ENCODE measurements around the gene ATRN. TPM values are rescaled to one million over a fixed set of nuclear protein-coding genes. Genes with fewer than 3 reads are reported as not detected.

The ATRN gene
- total and polyA plus RNA-seq, 2 donors (not counting 1 experiment from before 2014, with no cell fraction given): 5.8 to 19.5 TPM

DNA sequence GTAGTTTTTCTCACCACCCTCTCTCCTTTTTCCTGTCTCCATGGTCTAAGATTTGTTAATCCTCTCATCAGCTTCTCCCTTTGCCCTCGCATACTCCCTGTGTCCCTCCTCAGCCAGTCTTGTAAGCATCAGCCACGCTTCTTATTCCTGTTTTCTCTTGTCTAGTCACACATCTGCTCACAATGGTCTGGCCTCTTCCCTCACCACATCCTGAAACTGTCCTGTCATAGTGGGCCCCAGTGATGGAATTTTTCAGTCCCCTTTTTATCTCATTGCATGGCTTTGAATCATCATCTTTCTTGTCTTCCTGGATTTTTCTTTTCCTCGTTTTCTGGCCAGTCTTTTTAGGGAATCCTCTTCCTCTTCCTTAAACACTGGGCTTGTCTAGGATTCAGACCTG is 135.2 kb downstream of the ATRN start:
- 57% methylated on average over 3 of the region's 3 CpGs for WGBS (ENCODE audit: insufficient coverage)
- no peak overlapping the region for H3K9ac ChIP-seq (ENCODE audit: low read length)

DNA sequence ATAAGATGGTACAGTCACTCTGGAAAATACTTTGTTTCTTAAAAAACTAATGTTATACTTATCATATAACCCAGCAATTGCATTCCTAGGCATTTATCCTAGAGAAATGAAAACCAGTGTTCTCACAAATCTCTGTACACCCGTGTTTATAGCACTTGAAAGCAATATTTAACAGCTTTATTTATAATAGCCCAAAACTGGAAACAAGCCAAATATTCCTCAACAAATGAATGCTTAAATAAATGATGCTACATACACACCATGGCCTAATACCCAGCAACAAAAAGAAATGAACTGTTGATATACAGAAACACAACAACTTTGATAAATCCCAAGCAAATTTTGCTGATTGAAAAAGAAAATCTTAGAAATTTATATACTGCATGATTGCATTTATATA is 141.1 kb downstream of the ATRN start:
- Histone ChIP-seq H3K79me2 (ENCODE audit: control insufficient read depth, insufficient read depth, low read length) (no peaks in the 10 kb centered on the region), H3K4me1 (ENCODE audit: control insufficient read depth in 2 of 2, insufficient read depth in 2 of 2, low read length in 2 of 2) (no peaks in the 10 kb centered on the region), H3K27me3 (replicated peaks in 1 of 4; ENCODE audit: control extremely low read depth in 1 of 4, control insufficient read depth in 3 of 4, insufficient read depth in 4 of 4, low read length in 3 of 4) (no peaks in the 10 kb centered on the region), H4K20me1 (ENCODE audit: control insufficient read depth, insufficient read depth, low read length, poor library complexity, severe bottlenecking) (no peaks in the 10 kb centered on the region), H3K27ac (ENCODE audit: low read length in 2 of 2) (no peak overlapping the region), H3K9me3 (ENCODE audit: control extremely low read depth in 1 of 3, control insufficient read depth in 2 of 3, insufficient read depth in 1 of 3, low read length in 2 of 3) (no peaks in the 10 kb centered on the region), H3K4me3 (ENCODE audit: control extremely low read depth in 1 of 5, extremely low read depth in 1 of 5, insufficient read depth in 1 of 5, low read depth in 2 of 5, low read length in 4 of 5) (no peak overlapping the region), H2AFZ (ENCODE audit: insufficient read depth, low read depth, low read length, poor library complexity, severe bottlenecking) (no peak overlapping the region), H3K4me2 (replicated peaks; ENCODE audit: low read depth, low read length, poor library complexity, severe bottlenecking) (no peak overlapping the region), H3K9ac (ENCODE audit: low read length) (no peak overlapping the region), H3K36me3 (replicated peaks in 1 of 2; ENCODE audit: control extremely low read depth in 1 of 2, control insufficient read depth in 1 of 2, extremely low read depth in 1 of 2, insufficient read depth in 2 of 2, low read length in 1 of 2) (peaks cover 1 to 4% of the 10 kb centered on the region in 2 experiments)
- 100% methylated on average over 1 of the region's 1 CpG for WGBS (ENCODE audit: insufficient coverage)
- no peak for DNase-seq
- ATAC-seq (ENCODE audit: low read depth): no peak
- ChIA-PET CTCF (no interaction called here), POLR2A (no interaction called here)
- H3K27ac Mint-ChIP-seq: no peak overlapping the region
- H3K4me3 Mint-ChIP-seq: no peak overlapping the region
- no peaks in the 10 kb centered on the region for H3K27me3 Mint-ChIP-seq
- intact Hi-C loops (cut with micrococcal nuclease): no loop called here
- TF ChIP-seq EZH2 (IDR thresholded peaks at IDR 0.05; ENCODE audit: borderline replicate concordance, insufficient read depth, low read depth, low read length, poor library complexity, severe bottlenecking) (no peak), CTCF (IDR thresholded peaks at IDR 0.05) (no peak)
- H3K9me3 Mint-ChIP-seq (ENCODE audit: insufficient read depth): no peaks in the 10 kb centered on the region
- peaks cover 5% of the 10 kb centered on the region for H3K4me1 Mint-ChIP-seq

More for the DNA sequence above, 135.2 kb downstream of the ATRN start:
- POLR2A ChIA-PET: no interaction called here
- no peak overlapping the region for H3K4me3 Mint-ChIP-seq
- Histone ChIP-seq H3K79me2 (ENCODE audit: control insufficient read depth, insufficient read depth, low read length) (no peaks in the 10 kb centered on the region), H3K4me3 (ENCODE audit: control extremely low read depth in 1 of 5, extremely low read depth in 1 of 5, insufficient read depth in 1 of 5, low read depth in 2 of 5, low read length in 4 of 5) (no peak overlapping the region), H4K20me1 (ENCODE audit: control insufficient read depth, insufficient read depth, low read length, poor library complexity, severe bottlenecking) (no peaks in the 10 kb centered on the region), H2AFZ (ENCODE audit: insufficient read depth, low read depth, low read length, poor library complexity, severe bottlenecking) (no peak overlapping the region), H3K27me3 (replicated peaks in 1 of 4; ENCODE audit: control extremely low read depth in 1 of 4, control insufficient read depth in 3 of 4, insufficient read depth in 4 of 4, low read length in 3 of 4) (no peaks in the 10 kb centered on the region), H3K4me1 (ENCODE audit: control insufficient read depth in 2 of 2, insufficient read depth in 2 of 2, low read length in 2 of 2) (no peaks in the 10 kb centered on the region), H3K9me3 (ENCODE audit: control extremely low read depth in 1 of 3, control insufficient read depth in 2 of 3, insufficient read depth in 1 of 3, low read length in 2 of 3) (peaks cover 0 to 2% (median 0%) of the 10 kb centered on the region in 3 donors), H3K36me3 (replicated peaks in 1 of 2; ENCODE audit: control extremely low read depth in 1 of 2, control insufficient read depth in 1 of 2, extremely low read depth in 1 of 2, insufficient read depth in 2 of 2, low read length in 1 of 2) (peaks cover 12 to 16% of the 10 kb centered on the region in 2 experiments), H3K27ac (ENCODE audit: low read length in 2 of 2) (no peak overlapping the region), H3K4me2 (replicated peaks; ENCODE audit: low read depth, low read length, poor library complexity, severe bottlenecking) (no peak overlapping the region)
- DNase-seq (no peak), ATAC-seq (ENCODE audit: low read depth) (no peak)
- intact Hi-C loops (cut with micrococcal nuclease): no loop called here
- no peaks in the 10 kb centered on the region for H3K9me3 Mint-ChIP-seq (ENCODE audit: insufficient read depth)
- no peaks in the 10 kb centered on the region for H3K4me1 Mint-ChIP-seq
- H3K27me3 Mint-ChIP-seq: no peaks in the 10 kb centered on the region
- TF ChIP-seq CTCF (IDR thresholded peaks at IDR 0.05): no peak
- TF ChIP-seq EZH2 (IDR thresholded peaks at IDR 0.05; ENCODE audit: borderline replicate concordance, insufficient read depth, low read depth, low read length, poor library complexity, severe bottlenecking): no peak
- CTCF ChIA-PET: no interaction called here
- no peak overlapping the region for H3K27ac Mint-ChIP-seq

Data from B cell (primary cell).